ENCODE measurements around the gene AGPS.

DNA sequence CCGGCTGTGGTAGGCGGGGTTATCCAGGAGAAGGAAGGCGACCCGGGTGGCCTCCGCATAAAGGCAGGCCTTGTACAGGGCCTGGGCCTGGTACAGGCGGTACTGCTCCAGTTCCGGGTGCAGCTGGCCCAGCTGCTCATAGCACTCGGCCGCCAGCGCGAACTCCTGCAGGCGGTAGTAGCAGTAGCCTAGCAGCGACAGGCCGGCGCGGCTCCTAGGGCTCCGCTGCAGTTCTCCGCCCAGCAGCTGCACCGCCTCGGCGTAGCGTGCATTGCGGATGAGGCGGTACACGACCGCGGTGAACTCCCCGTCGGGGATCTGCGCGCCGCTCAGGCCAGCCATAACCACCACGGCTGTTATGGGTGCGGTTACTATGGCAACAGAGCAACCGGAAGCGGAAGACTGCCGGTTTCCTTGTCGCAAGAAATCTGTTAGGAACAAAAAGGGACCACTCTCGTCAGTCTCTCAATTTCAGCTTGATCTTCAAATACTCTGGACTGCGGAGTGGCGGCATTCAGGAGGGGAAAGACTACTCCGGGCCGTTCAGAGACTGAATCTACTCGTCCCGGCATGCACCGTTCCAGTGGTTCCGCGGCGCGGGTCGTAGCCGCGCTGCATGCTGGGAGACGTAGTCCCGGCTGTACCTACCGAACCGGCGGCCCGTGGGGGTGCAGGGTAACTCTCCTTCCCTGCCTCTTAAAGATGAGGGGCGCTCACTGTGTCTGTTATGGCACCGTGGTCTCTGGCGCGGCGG lies 160.0 kb downstream of the AGPS start:
- TF ChIP-seq RXRA (IDR thresholded peaks at IDR 0.05; ENCODE audit: borderline replicate concordance, low read depth) (no peak), IRF3 (IDR thresholded peaks at IDR 0.05; ENCODE audit: low read depth, low read length) (no peak), CTCF (IDR thresholded peaks at IDR 0.05) (no peak), RCOR1 (IDR thresholded peaks at IDR 0.05; ENCODE audit: low read length) (no peak), YY1 (IDR thresholded peaks at IDR 0.05; ENCODE audit: low read depth) (peak; percentile 72; the same call in 1 of the 2 replicates), SMC3 (IDR thresholded peaks at IDR 0.05; ENCODE audit: low read depth, low read length) (no peak), POLR2AphosphoS5 (IDR thresholded peaks at IDR 0.05; ENCODE audit: low read depth, low read length) (no peak; the same call in 1 of the 2 replicates), TCF12 (IDR thresholded peaks at IDR 0.05) (no peak), RFX5 (IDR thresholded peaks at IDR 0.05; ENCODE audit: low read length) (no peak)

Data from SK-N-SH (cell line).